Endothelial cell of umbilical vein (primary cell): ENCODE results near the gene SNRPF. TPM values are rescaled to one million over a fixed set of nuclear protein-coding genes. Genes with fewer than 3 reads are reported as not detected.
A peak's percentile ranks its signal among the peaks of the same experiment; 100 is the strongest.

Experiments
- BruUV-seq: library from RNA; stranded (reverse); fragments of 400-500 nt; replicated peaks from 2 replicates; lab custom pipeline; 2021; lab: Mats Ljungman, UMichigan
- CTCF ChIA-PET: fragments of 300-600, 350-600 bp; sonication (Branson Sonifier 250); formaldehyde crosslinking; loops from one replicate; lab custom pipeline; 2021; ENCODE audit warnings: antibody characterized with exemption, inconsistent platforms; lab: Charles Lee
- POLR2A ChIA-PET: fragments of 300-600, 350-600 bp; sonication (Branson Sonifier 250); formaldehyde crosslinking; loops from one replicate; lab custom pipeline; 2021; ENCODE audit warnings: antibody characterized with exemption, inconsistent platforms; lab: Charles Lee
- DNase-seq: peaks from one replicate; pipeline ENCODE4 v3.0.0-alpha.2; 2011; ENCODE audit warnings: low read depth, low spot score
- FAIRE-seq: peaks from 2 replicates; lab custom pipeline; 2011; peaks lifted over from hg19 to GRCh38; lab: Jason Lieb, UNC
- H2AFZ ChIP-seq: 2 replicates; pipeline ENCODE4 v1.6.0; 2012; ENCODE audit warnings: low read depth, low read length, control low read depth, inconsistent platforms
- H3K27ac ChIP-seq: 2 replicates; pipeline ENCODE4 v1.5.1; 2011; ENCODE audit warnings: low read depth, mild to moderate bottlenecking, control low read depth, low read length, moderate library complexity; ENCODE audit not compliant: insufficient read depth
- H3K27me3 ChIP-seq, 2 experiments: 2 replicates each; pipeline versions ENCODE4 v1.6.0 to v1.6.1; 2011; ENCODE audit warnings: low read length in 2 of 2, mixed read lengths in 1 of 2; ENCODE audit not compliant: control insufficient read depth in 2 of 2, insufficient read depth in 2 of 2
- H3K36me3 ChIP-seq, 2 experiments: 2 replicates in 1 of 2; 3 replicates in 1 of 2; pipeline ENCODE4 v1.5.1; 2011; ENCODE audit warnings: low read length in 2 of 2, mild to moderate bottlenecking in 1 of 2, moderate library complexity in 1 of 2; ENCODE audit not compliant: control insufficient read depth in 2 of 2, insufficient read depth in 2 of 2; ENCODE audit errors: extremely low read depth in 1 of 2
- H3K4me1 ChIP-seq: 3 replicates; pipeline ENCODE4 v1.5.1; 2011; ENCODE audit warnings: mild to moderate bottlenecking, low read length; ENCODE audit not compliant: control insufficient read depth, insufficient read depth; ENCODE audit errors: extremely low read depth
- H3K4me2 ChIP-seq: 2 replicates; pipeline ENCODE4 v1.6.1; 2011; ENCODE audit warnings: low read length, control low read depth, mixed read lengths; ENCODE audit not compliant: insufficient read depth
- H3K4me3 ChIP-seq, 3 experiments: fragments of 200-600 bp in 1 of 3; sonication (generic), shearing (Covaris generic) in 1 of 3; replicated peaks in 1 of 3; 2 replicates each; pipeline ENCODE4 v1.5.1; 2011 to 2016; ENCODE audit warnings: control low read depth in 3 of 3, low read length in 3 of 3, mild to moderate bottlenecking in 2 of 3, inconsistent platforms in 1 of 3, low read depth in 1 of 3, moderate library complexity in 1 of 3; ENCODE audit not compliant: insufficient read depth in 1 of 3
- H3K79me2 ChIP-seq: 2 replicates; pipeline ENCODE4 v1.6.0; 2012; ENCODE audit warnings: low read length, inconsistent platforms; ENCODE audit not compliant: control insufficient read depth, insufficient read depth
- H3K9ac ChIP-seq: replicated peaks from 2 replicates; pipeline ENCODE3; 2011; ENCODE audit warnings: low read length, control low read depth; ENCODE audit not compliant: insufficient read depth; ENCODE audit errors: extremely low read depth
- H3K9me1 ChIP-seq: replicated peaks from 3 replicates; pipeline ENCODE4 v1.6.0; 2011; ENCODE audit warnings: mild to moderate bottlenecking, low read length; ENCODE audit not compliant: control insufficient read depth, insufficient read depth; ENCODE audit errors: extremely low read depth
- H3K9me3 ChIP-seq: replicated peaks from 2 replicates; pipeline ENCODE4 v1.5.1; 2012; ENCODE audit warnings: low read length, inconsistent platforms; ENCODE audit not compliant: control insufficient read depth, insufficient read depth
- H4K20me1 ChIP-seq: replicated peaks from 2 replicates; pipeline ENCODE3; 2011; ENCODE audit warnings: mild to moderate bottlenecking, low read length; ENCODE audit not compliant: control insufficient read depth, insufficient read depth; ENCODE audit errors: extremely low read depth
- CTCF ChIP-seq, 2 donors: IDR thresholded peaks; 1 replicate in 1 of 2; 2 replicates in 1 of 2; pipeline ENCODE4 v1.5.1; 2011; ENCODE audit warnings: low read length in 2 of 2, mild to moderate bottlenecking in 2 of 2, moderate library complexity in 2 of 2, control low read depth in 1 of 2, inconsistent platforms in 1 of 2, low read depth in 1 of 2; ENCODE audit not compliant: insufficient read depth in 1 of 2; ENCODE audit errors: extremely low read depth in 1 of 2
- EZH2 ChIP-seq: IDR thresholded peaks from 2 replicates; pipeline ENCODE4 v1.6.1; 2012; ENCODE audit warnings: borderline replicate concordance, low read depth, mild to moderate bottlenecking, moderate library complexity, low read length, inconsistent platforms; ENCODE audit not compliant: severe bottlenecking
- FOS ChIP-seq: IDR thresholded peaks from 2 replicates; pipeline ENCODE4 v1.6.1; 2011; ENCODE audit warnings: mild to moderate bottlenecking, low read length, moderate library complexity, borderline replicate concordance; ENCODE audit not compliant: insufficient read depth
- GATA2 ChIP-seq: IDR thresholded peaks from 2 replicates; pipeline ENCODE4 v1.7.0; 2011; ENCODE audit warnings: low read depth, mild to moderate bottlenecking, moderate library complexity, mixed read lengths, low read length; ENCODE audit not compliant: insufficient read length, insufficient read depth
- JUN ChIP-seq: IDR thresholded peaks from 2 replicates; pipeline ENCODE4 v1.6.1; 2011; ENCODE audit warnings: borderline replicate concordance, low read depth; ENCODE audit not compliant: insufficient read length, insufficient read depth
- MAX ChIP-seq: IDR thresholded peaks from 2 replicates; pipeline ENCODE4 v1.6.1; 2011; ENCODE audit not compliant: insufficient read depth, insufficient read length
- MYC ChIP-seq: IDR thresholded peaks from one replicate; pipeline ENCODE4 v1.6.1; 2011; ENCODE audit warnings: mild to moderate bottlenecking, low read depth, low read length
- POLR2A ChIP-seq: IDR thresholded peaks from 2 replicates; pipeline ENCODE4 v1.6.1; 2012; ENCODE audit warnings: low read depth, mild to moderate bottlenecking, control low read depth, low read length
- POLR2AphosphoS5 ChIP-seq: IDR thresholded peaks from 2 replicates; pipeline ENCODE4 v1.6.1; 2012; ENCODE audit warnings: low read depth, mild to moderate bottlenecking, control low read depth, low read length, moderate library complexity; ENCODE audit not compliant: insufficient read depth
- dilution Hi-C: fragments of 300-500 bp; cut with MboI; formaldehyde crosslinking; loops from one replicate; pipeline ENCODE4 v1.15.0; 2019; ENCODE audit warnings: low sequenced_read_pairs; ENCODE audit not compliant: extremely low pct_ligation_motif_present
- intact Hi-C: fragments of 100-400 bp; cut with micrococcal nuclease; formaldehyde crosslinking; loops from one replicate; pipeline ENCODE4 v1.10.0; 2022
- polyA plus RNA-seq, 4 experiments: library from polyadenylated mRNA; depleted of rRNA in 3 of 4; stranded (reverse) in 3 of 4; unstranded in 1 of 4; fragments of >200 nt; gene quantifications; 2 replicates each; pipeline versions ENCODE4 v1.2.1 to v1.2.3, GENCODE V29; 2011 to 2012; ENCODE audit warnings: missing spikeins in 1 of 4
- total RNA-seq: library from RNA; stranded (reverse); gene quantifications from 2 replicates; pipeline ENCODE4 v1.2.3, GENCODE V29; 2021

SNRPF gene
- total and polyA plus RNA-seq, 2 donors (not counting 3 experiments of a cell fraction or from before 2014, with no cell fraction given), result 17.1 to 36.6 TPM

GRCh38 chr12:95857156-95857555, 1.6 kb upstream of the SNRPF start:
- no peaks in the 10 kb centered on the region for H3K9me3 ChIP-seq
- no peak overlapping the region for H3K27ac ChIP-seq
- dilution Hi-C loops, result no loop called here
- peaks cover 33% of the 10 kb centered on the region for H3K79me2 ChIP-seq
- H3K36me3 ChIP-seq, result peaks cover 0 to 3% of the 10 kb centered on the region in 2 experiments
- peaks cover 0 to 4% of the 10 kb centered on the region in 2 experiments for H3K27me3 ChIP-seq
- POLR2A ChIA-PET, result no interaction called here
- no peak overlapping the region for H3K9ac ChIP-seq
- no peak overlapping the region for H2AFZ ChIP-seq
- TF ChIP-seq GATA2 (no peak), MAX (no peak), JUN (no peak), CTCF (IDR thresholded peaks at IDR 0.05; ENCODE audit: extremely low read depth in 1 of 2, insufficient read depth in 1 of 2, low read depth in 1 of 2, low read length in 2 of 2) (no peak), FOS (no peak)
- no peak overlapping the region for H3K4me2 ChIP-seq
- no peaks in the 10 kb centered on the region for H4K20me1 ChIP-seq
- H3K4me1 ChIP-seq, result peaks cover 16% of the 10 kb centered on the region
- H3K9me1 ChIP-seq, result no peaks in the 10 kb centered on the region
- no peak for DNase-seq
- BruUV-seq, result no TSS peak
- no peak for FAIRE-seq
- CTCF ChIA-PET, result no interaction called here
- intact Hi-C loops, result no loop called here
- no peak overlapping the region for H3K4me3 ChIP-seq

GRCh38 chr12:95857799-95858198, 953 bp upstream of the SNRPF start:
- dilution Hi-C loops (no loop called here), intact Hi-C loops (no loop called here)
- Histone ChIP-seq H3K36me3 (peaks cover 0 to 4% of the 10 kb centered on the region in 2 experiments), H3K9me1 (no peaks in the 10 kb centered on the region), H3K4me3 (no peak overlapping the region), H4K20me1 (no peaks in the 10 kb centered on the region), H2AFZ (peak overlapping the region; percentile 84), H3K9ac (no peak overlapping the region), H3K9me3 (no peaks in the 10 kb centered on the region), H3K4me2 (peak overlapping the region; percentile 66), H3K4me1 (peaks cover 16% of the 10 kb centered on the region), H3K27me3 (peaks cover 0 to 4% of the 10 kb centered on the region in 2 experiments), H3K79me2 (peaks cover 38% of the 10 kb centered on the region), H3K27ac (no peak overlapping the region)
- BruUV-seq, result no TSS peak
- POLR2A ChIA-PET, result no interaction called here
- no peak for DNase-seq
- no peak for FAIRE-seq
- CTCF ChIA-PET, result no interaction called here
- TF ChIP-seq MAX, result no peak
- TF ChIP-seq JUN, result no peak
- no peak for TF ChIP-seq FOS
- TF ChIP-seq GATA2, result no peak
- TF ChIP-seq CTCF (IDR thresholded peaks at IDR 0.05; ENCODE audit: extremely low read depth in 1 of 2, insufficient read depth in 1 of 2, low read depth in 1 of 2, low read length in 2 of 2), result no peak
- TF ChIP-seq EZH2, result no peak
- TF ChIP-seq POLR2AphosphoS5, result no peak
- TF ChIP-seq POLR2A, result no peak
- TF ChIP-seq MYC, result no peak
